Measurements from ENCODE around the gene DENND4A.
A peak's percentile ranks its signal among the peaks of the same experiment; 100 is the strongest.
"Not testable (repeated sequence)": the region's sequence is repeated elsewhere in the genome, so short reads cannot be mapped to it uniquely, and the experiment has no call there.

DENND4A gene

DNA sequence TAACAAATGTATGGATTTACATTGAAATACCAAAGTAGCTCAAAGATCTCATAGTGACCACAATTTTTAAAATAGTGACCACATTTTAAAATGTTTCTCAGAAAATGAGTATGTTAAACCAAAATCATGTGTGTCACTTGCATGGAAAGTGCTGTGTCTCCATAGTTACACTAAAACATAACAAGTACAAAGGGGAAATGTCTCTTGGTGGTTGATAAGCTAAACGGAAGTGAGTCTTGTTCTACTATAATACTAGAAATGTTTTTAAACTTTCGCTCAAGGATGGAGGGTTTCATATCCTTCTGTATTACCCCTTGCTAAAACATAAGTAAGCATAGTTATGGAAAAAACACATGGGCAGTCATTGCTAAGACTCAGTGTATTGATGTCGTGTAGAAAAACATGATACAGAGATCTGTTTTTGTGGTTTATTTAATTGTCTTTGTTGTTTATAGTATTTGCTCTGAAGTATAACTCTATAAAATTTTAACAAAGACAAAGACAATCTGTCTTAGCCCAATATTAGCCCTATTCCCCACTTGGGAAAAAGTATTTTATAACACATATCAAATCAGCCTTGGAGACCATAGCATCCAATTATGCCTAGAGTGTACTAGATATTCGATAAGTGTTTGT lies 27.0 kb upstream of the DENND4A start:
- DNase-seq (ENCODE audit: low spot score) = peak; percentile 61

DNA sequence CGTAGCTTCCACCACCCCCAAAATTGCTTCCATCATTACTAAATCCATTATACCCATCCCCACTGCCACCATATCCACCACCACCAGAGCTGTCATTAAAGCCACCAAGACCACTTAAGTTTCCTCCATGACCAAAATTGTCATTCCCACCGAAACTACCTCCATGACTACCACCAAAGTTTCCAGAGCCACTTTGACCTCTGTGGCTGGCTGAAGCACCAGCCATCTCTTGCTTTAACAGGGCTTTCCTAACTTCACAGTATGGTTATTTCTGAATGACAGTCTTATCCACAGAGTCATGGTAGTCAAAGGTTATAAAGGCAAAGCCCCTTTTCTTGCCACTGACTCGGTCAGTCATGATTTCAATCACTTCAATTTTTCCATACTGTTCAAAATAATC lies 24.3 kb upstream of the DENND4A start:
- no peak for DNase-seq (ENCODE audit: low spot score)

DNA sequence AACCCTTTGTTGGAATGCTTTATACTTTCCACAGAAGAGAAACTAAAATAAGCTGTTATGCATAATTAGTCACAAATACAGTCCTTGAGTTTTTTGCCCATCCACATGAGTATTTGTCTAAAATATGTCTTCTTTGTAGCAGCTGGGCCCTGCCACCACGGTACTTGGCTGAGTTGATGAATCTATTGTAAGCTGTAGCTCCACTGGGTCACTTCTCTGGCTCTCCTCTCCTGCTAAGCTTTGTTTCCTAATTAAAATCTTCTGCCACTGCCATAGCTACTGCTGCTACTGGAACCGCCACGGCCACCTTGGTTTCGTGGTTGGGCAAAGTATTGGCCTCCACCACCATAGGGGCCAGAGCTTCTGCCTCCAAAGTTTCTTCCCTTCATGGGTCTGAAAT lies 23.9 kb upstream of the DENND4A start:
- not testable (repeated sequence) for DNase-seq (ENCODE audit: low spot score)

DNA sequence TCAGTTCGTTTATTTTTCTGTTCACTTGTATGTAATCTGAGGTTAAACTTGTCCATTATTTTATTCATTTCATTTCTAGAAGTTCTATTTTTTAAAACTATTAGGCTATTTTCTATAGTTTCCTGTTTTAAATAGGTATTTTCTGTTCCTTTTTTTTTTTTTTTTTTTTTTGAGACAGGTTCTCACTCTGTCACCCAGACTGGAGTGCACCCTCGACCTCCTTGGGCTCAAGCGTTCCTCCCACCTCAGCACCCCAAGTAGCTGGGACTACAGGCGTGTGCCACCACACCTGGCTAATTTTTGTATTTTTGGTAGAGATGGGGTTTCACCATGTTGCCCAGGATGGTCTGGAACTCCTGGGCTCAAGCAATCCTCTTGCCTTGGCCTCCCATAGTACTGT lies 22.2 kb upstream of the DENND4A start:
- not testable (repeated sequence) for DNase-seq (ENCODE audit: low spot score)

DNA sequence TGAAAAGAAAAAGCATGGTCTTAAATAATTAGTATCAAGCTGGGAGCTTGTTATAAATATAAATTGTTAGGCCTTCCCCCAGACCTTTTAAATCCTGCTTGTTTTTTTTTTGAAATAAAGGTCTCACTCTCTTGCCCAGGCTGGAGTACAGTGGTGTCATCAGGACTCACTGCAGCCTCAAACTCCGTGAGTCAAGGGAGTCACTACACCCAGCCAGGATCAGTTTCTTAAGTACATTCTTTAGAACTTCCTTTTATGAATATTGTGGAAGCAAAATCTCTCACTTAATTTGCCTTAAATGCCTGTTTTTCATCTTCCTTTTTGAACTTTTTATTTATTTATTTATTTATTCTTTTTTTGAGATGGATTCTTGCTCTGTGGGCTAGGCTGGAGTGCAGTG lies 20.8 kb upstream of the DENND4A start:
- no peak for DNase-seq (ENCODE audit: low spot score)

DNA sequence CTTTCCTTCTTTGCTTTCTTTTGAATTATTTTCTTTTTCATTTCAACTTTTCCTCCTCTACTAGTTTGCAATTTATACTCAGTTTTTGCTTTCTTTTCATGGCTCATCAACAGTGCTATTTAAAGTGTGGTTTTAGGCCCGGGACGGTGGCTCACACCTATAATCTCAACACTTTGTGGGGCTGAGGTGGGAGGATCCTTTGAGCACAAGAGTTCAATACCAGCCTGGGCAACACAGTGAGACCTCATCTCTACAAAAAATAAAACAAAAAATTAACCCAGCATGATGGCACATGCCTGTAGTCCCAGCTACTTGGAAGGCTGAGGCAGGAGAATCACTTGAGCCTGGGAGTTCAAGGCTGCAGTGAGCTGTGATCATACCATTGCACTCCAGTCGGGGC lies 20.4 kb upstream of the DENND4A start:
- no peak for DNase-seq (ENCODE audit: low spot score)

DNA sequence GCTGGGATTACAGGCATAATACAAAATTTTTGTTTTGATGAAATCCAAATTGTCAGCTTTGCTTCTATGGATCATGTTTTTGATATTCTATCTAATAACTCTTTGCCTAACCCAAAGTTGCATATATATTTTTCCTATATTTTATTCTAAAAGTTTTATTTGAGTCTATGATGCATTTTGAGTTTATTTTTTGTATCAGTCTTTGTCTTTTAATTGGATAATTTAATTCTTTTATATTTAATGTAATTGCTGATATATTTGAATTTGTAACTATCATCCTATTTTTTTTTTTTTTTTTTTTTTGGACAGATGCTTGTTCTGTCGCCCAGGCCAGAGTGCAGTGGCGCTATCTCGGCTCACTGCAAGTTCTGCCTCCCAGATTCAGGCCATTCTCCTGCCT lies 19.7 kb upstream of the DENND4A start:
- DNase-seq (ENCODE audit: low spot score) = no peak

DNA sequence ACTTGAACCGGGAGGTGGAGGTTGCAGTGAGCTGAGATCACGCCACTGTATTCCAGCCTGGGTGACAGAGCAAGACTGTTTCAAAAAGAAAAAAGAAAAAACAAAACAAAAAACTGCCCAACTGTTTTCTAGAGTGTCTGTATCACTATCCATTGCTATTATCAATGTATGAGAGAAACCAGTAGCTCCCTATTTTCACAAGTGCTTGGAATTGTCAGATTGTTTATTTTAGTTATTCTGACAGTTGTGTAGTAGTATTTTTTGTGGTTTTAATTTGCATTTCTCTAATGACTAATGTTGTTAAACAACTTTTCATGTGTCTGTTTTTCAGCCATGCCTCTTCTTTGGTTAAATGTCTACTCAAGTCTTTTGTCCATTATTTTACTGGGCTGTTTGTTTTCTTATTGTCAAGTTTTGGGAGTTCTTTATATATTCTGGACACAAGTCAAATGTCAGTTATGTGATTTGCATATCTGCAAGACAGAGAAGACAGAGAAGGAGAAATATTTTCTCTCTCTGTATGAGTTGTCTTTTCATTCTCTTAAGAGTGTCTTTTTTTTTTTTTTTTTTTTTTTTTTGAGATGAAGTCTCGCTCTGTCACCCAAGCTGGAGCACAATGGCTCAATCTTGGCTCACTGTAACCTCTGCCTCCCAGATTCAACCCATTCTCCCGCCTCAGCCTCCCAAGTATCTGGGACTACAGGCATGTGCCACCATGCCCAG lies 19.1 kb upstream of the DENND4A start:
- not testable (repeated sequence) for DNase-seq (ENCODE audit: low spot score)

DNA sequence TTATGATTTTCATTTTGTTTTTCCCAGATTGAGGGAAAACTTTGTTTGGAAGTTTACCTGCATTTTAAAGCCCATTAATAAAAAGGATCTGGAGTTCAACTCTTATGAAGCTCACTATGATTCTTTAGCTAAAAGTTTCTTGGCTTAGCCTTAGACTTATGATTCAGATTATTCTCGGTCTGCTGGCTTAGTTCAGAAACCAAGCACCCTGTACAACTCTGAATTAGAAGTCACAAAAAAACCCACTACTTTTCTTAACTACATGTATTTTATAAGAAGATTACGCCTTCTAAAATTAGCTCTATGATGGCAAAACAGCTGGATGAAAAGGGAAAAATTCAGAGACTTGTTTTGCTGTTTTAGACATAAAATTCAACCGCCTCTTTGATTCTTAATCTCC lies 14.3 kb upstream of the DENND4A start:
- no peak for DNase-seq (ENCODE audit: low spot score)

DNA sequence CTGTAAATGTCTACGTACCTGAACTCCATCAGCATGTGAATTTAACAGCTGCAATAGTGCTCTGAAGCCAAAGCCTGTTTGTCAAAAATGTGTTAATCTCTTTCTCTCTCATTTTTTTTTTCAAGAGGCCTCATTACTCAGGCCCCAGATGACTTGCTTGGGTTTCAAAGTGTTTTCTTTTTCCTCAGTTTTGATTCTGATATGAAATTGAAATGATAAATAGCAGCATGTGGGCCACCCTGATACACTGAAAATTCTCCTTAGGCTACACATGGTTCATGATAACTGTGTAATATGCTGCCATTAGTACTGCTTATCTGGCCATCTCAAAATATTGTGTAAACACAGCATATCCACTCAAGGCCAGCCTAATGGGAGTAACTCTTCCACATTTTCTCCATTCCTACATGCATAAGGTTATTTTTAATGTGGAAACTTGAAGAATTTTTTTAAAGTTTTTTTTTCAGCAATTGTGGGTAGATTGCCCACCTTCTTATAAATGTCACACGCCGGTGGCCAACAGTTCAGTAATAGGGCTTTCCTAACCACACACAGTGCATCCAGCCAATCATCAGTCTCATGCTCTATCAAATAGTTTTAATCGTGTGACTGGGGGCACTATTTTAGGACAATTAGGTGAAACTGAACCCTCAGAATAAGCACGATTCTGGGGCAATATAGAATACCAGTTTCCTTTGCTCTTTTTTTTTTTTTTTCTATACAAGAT lies 13.1 kb upstream of the DENND4A start:
- no peak for DNase-seq (ENCODE audit: low spot score)

DNA sequence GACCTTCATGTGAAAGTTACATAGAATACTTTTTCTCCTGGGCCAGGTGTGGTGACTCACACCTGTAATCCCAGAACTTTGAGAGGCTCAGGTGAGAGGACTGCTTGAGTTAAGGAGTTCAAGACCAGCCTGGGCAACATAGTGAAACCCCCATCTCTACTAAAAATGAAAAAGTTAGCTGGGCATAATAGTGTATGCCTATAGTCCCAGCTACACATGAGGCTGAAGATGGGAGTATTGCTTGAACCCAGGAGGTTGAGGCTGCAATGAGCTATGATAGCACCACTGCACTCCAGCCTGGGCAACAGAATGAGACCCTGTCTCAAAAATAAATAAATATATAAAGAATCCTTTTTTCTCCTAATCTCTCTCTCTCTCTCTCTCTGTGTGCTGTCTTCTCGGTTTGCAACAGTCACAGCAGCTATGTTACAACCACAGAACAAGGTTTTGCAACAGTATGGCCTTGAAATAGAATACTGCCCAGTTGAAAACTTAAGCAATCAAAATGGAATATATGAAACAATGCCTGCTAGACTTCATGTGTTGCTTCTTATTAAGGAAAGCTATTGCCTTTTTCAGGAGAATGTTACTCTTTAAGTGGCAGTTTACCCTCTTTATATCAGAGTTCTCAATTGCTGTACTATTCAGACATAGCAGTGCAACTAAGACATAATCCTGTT lies 12.3 kb upstream of the DENND4A start:
- no peak for DNase-seq (ENCODE audit: low spot score)

DNA sequence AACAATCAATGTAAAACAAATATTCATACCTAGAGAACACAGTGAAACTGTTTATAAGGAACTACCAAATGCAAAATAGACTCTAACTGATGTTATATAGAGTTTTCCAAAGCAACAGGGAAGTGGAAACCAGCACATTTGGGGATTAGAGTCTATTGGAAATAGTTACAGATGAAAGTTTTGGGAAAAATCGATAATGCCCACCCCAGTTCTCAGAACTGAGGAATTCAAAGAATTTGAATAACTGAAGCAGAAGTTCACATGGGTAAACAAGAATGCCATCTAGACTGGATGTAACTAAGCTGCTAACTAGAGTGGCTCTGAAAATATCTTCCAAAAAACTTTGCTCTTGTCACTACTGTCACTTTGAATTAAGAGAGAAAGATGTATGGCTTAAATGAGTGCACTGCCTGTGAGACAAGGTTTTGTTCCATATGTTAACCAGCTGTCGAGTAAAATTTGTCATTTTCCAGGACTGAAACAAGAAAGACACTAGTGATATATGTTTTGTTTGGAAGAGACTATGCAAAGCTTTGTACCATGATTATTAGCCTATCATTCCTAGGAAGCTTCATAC lies 9.2 kb upstream of the DENND4A start:
- DNase-seq (ENCODE audit: low spot score) = no peak

DNA sequence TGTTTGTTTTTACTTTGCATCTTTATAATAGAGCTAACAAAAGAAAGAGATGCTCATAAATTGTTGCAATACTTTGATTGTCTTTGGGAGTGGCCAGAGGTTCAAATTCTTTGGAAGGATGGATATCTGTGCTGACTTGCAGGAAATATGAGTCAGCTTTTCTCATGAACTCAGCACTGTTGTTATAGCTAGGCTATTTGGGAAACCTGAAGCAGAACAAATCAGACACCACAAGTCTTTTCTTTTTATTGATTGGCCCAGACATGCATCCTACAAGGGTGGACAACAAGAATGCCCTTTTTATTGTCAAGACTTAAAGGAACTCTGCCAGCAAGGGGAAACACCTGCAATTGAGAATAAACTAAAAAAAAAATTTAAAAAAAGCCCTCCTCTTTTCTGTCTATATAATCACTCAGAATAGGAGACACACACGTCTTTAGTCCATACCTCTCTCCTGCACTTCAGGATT lies 4.6 kb upstream of the DENND4A start:
- no peak for DNase-seq (ENCODE audit: low spot score)

DNA sequence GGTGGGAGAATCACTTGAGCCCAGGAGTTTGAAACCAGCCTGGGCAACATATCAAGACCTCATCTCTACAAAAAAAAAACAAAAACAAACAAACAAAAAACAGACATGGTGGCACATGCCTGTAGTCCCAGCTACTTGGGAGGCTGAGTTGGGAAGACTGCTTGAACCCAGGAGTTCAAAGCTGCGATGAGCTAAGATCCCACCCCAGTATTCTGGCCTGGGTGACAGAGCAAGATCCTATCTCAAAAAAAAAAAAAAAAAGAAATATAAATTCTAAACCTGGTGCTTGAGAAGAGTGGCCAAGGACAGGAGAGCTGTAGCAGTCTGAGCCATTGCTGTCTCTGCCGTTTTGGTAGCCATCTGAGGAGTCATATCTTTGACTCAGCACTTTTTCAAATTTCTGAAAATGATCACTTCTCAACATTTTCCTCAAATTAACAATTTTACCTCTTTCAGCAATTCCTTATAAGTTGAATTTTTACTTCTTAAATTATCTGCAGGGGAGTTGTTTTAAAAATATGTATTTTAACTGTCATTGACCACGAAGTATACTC lies 3.6 kb upstream of the DENND4A start:
- DNase-seq (ENCODE audit: low spot score) = no peak

DNA sequence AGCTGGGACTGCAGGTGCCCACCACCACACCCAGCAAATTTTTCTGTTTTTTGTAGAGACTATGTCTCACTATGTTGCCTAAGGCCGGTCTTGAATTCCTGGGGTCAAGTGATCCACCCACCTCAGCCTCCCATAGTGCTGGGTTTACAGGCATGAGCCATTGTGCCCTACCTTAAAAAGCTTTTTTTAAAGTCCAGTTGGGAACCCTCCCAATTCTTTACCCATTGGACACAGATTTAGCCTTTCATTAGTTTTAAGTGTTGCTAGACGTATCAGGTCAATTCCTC lies 1.7 kb upstream of the DENND4A start:
- no peak for DNase-seq (ENCODE audit: low spot score)

DNA sequence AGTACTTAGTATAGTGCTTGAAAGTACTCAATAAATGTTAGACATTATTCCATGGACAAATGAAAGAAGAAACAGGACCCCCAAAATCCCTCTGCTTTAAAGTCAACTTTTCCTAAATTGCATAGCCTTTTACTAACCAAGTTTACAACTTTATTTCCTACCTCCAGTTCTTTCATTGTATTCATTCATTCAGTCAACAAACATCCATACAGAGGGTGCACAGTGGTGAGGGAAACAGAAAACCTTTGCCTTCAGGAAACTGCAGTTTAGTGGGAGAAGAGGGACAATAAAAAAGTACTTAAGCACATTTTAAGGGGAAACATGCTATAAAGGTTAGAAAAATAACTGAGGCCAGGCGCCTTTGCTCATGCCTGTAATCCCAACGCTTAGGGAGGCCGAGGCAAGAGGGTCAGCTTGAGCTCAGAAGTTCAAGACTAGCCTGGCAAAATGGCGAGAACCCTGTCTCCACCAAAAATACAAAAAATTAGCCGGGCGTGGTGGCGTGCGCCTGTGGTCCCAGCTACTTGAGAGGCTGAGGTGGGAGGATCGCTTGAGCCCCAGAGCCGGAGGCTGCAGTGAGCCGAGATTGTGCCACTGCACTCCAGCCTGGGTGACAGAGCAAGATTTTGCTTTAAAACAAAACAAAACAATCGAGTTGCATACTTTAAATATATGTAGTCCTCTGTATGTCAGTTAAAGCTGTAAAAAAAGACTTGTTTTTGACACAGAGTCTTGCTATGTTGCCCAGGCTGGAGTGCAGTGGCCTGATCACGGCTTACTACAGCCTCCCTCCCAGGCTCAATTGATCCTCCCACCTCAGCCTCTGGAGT lies 1.1 kb upstream of the DENND4A start:
- DNase-seq (ENCODE audit: low spot score) = no peak

DNA sequence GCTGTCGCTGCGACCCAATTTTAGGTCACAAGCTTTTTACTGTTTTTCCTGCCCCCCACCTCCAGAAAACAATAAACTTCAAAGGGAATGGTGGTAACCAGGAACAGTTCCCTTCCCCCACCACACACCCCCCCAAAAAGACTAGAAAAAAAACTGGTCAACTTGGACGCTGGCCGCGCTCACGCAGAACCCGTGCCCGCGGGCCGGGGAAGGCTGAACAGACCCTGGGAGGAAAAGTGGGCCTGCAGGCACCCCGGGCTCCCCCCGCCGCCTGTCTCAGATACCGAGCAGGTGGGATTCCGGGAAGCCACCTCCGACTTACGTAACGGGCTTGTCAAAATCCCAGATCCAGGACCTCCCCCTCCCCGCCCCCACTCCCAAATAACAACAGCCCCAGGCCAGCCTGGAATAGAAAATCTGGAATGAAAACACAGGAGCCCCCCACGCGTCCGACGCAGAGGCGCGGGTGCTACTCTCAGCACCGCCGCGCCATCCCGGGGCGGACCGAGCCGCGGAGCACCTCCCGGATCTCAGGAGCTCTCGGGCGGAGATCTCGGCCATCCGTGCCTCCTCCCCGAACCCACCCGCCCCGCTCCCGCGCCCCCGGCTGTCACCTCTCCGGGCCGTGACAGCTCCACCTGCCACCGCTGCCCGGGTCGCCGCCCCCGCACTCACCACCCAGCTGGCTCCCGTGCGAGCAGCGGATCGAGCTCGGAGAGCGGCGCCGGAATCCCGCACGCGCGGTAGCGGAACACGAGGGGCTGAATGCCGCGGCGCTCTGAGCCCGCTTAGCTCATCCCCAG lies 557 bp downstream of the DENND4A start:
- DNase-seq (ENCODE audit: low spot score) = peak; percentile 51

DNA sequence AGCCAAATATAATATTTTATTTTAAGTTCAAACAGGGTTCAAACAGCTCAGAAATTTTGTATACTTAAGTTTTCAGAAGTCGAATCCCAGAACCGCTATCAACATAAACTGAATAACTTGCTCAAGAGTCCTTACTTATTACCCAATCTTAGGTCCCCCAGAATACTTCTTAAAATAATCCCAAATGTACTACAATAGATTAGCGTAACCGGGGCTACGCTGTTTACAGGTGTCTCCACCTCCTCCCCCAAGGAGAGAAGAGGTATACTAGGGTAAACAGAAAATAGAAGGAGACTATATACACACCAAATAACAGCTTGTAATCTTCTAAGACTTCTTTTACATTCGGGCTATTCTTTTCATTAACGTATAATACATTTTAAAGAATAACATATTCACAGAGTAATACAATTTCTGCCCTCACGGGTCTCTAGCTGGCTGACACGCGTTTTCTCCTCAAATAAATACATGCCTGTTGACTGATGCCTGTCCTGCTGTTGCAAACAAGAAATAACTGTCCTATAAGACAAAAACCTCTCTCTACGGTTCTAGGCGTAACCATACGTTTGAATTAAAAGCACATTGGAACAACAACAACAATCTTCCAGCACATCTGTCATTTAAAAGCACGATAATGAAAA lies 1.3 kb downstream of the DENND4A start:
- peak; percentile 41 for DNase-seq (ENCODE audit: low spot score)

DNA sequence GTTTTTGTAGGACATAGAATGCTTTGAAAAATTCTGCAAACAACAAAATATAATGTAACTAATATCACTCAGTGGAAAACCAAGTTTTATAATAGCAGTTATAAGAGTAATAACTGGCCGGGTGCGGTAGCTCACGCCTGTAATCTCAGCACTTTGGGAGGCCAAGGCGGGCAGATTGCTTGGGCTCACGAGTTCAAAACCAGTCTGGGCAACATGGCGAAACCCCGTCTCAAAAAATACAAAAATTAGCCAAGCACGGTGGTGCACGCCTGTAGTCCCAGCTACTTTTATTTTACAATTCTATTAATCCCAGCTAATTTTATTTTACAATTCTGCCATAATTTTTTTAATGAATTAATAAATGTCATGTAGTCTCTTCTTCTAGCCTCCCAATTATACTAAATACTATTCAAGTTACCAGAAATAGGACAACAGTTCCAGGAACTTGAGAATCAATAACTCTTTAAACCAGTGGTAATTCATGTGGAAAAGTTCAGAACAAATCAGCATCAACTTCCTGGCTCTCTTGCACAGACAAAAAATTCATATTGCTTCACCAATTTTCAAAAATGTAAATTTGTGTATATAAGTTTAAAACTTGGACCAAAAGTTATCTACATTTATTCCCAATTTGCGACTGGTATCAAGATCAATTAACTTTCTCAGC lies 2.2 kb downstream of the DENND4A start:
- no peak for DNase-seq (ENCODE audit: low spot score)

Data from germinal center (tissue), 1 donor.